ENCODE results near the gene ALOX15. TPM values are rescaled to one million over a fixed set of nuclear protein-coding genes. Genes with fewer than 3 reads are reported as not detected.

Gene ALOX15
- polyA plus RNA-seq, 1 experiment, result not detected

DNA sequence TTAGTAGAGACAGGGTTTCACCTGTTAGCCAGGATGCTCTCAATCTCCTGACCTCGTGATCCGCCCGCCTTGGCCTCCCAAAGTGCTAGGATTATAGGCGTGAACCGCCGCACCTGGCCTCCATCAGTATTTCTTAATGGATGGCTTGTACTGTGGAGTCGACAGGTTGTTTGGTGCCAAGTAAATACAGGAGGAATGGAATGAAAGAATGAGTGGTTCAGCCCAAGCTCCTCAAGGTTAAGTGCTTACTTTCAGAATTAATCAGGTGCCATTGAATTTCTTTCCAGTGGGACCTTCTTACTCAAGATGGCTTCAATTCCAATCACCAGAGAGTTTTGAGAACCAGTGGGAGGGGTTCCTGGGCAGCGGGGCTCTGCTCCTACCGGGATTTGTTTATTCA is 25.0 kb downstream of the ALOX15 start:
- CTCF ChIA-PET, result interaction anchor here (0.6 to 2.8 kb wide), 2 partner anchors 9 to 50 kb away, joined by 3 to 24 read pairs; no protein-coding TSS in a partner anchor
- Histone ChIP-seq H3K36me3 (ENCODE audit: control insufficient read depth, insufficient read depth, low read length) (no peaks in the 10 kb centered on the region), H3K4me3 (ENCODE audit: low read depth, low read length) (no peak overlapping the region), H3K27me3 (ENCODE audit: control insufficient read depth, insufficient read depth, low read length) (0 out of 2 replicates have a peak, but pooled peaks cover 3% of the 10 kb centered on the region)
- TF ChIP-seq, protein P1, sequence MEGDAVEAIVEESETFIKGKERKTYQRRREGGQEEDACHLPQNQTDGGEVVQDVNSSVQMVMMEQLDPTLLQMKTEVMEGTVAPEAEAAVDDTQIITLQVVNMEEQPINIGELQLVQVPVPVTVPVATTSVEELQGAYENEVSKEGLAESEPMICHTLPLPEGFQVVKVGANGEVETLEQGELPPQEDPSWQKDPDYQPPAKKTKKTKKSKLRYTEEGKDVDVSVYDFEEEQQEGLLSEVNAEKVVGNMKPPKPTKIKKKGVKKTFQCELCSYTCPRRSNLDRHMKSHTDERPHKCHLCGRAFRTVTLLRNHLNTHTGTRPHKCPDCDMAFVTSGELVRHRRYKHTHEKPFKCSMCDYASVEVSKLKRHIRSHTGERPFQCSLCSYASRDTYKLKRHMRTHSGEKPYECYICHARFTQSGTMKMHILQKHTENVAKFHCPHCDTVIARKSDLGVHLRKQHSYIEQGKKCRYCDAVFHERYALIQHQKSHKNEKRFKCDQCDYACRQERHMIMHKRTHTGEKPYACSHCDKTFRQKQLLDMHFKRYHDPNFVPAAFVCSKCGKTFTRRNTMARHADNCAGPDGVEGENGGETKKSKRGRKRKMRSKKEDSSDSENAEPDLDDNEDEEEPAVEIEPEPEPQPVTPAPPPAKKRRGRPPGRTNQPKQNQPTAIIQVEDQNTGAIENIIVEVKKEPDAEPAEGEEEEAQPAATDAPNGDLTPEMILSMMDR (IDR thresholded peaks at IDR 0.05; ENCODE audit: insufficient read depth, low read depth, low read length), result no peak
- POLR2A ChIA-PET, result no interaction called here
- no peak for DNase-seq (ENCODE audit: low read depth)

DNA sequence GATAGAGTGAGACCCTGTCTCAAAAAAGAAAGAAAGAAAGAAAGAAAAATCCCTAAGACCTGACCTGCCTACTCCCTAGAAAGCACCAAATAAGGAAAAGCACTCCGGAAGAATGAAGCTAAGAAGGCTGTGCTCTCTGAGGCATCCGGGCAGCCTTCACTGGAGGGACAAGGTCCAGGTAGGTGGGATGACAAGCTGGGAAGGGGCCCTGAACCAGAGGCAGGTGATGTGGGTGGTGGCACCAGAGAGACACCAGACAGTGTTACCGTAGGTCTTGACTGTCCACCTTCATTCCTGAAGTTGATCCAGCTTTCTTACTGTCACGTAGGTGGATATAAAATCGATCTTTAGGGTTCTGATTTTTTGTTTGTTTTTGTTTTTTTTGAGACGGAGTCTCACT is 30.8 kb downstream of the ALOX15 start:
- no peak overlapping the region for H3K4me3 ChIP-seq (ENCODE audit: low read depth, low read length)
- ChIA-PET POLR2A (no interaction called here), CTCF (interaction anchor here (0.5 to 4.1 kb wide), 5 partner anchors 9 to 185 kb away, joined by 3 to 27 read pairs (median 4); no protein-coding TSS in a partner anchor)
- TF ChIP-seq, protein P1 (IDR thresholded peaks at IDR 0.05; ENCODE audit: insufficient read depth, low read depth, low read length), result no peak
- DNase-seq (ENCODE audit: low read depth), result no peak
- H3K36me3 ChIP-seq (ENCODE audit: control insufficient read depth, insufficient read depth, low read length), result no peaks in the 10 kb centered on the region
- H3K27me3 ChIP-seq (ENCODE audit: control insufficient read depth, insufficient read depth, low read length), result peaks cover 17% of the 10 kb centered on the region

DNA sequence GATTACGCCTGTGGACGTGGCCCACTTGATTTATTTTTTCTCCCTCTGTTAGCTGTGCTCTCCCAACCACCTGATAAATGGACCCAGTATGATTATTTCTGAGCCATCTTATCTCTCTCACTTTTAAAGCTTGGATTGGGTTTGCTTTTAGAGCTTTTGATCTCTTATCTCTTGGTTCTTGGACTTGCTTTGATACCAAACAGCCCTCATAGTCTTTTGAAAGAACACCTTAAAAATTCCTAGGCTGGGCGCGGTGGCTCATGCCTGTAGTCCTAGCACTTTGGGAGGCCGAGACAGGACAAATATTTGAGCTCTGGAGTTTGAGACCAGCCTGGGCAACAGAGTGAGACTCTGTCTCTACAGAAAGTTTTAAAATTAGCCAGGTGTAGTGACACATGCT is 31.3 kb downstream of the ALOX15 start:
- TF ChIP-seq, protein P1 (IDR thresholded peaks at IDR 0.05; ENCODE audit: insufficient read depth, low read depth, low read length), result no peak
- Histone ChIP-seq H3K27me3 (ENCODE audit: control insufficient read depth, insufficient read depth, low read length) (peaks cover 17% of the 10 kb centered on the region), H3K36me3 (ENCODE audit: control insufficient read depth, insufficient read depth, low read length) (no peaks in the 10 kb centered on the region), H3K4me3 (ENCODE audit: low read depth, low read length) (no peak overlapping the region)
- ChIA-PET POLR2A (no interaction called here), CTCF (interaction anchor here (0.6 to 4.1 kb wide), 3 partner anchors 10 to 44 kb away, joined by 3 to 27 read pairs (median 6); no protein-coding TSS in a partner anchor)
- no peak for DNase-seq (ENCODE audit: low read depth)

DNA sequence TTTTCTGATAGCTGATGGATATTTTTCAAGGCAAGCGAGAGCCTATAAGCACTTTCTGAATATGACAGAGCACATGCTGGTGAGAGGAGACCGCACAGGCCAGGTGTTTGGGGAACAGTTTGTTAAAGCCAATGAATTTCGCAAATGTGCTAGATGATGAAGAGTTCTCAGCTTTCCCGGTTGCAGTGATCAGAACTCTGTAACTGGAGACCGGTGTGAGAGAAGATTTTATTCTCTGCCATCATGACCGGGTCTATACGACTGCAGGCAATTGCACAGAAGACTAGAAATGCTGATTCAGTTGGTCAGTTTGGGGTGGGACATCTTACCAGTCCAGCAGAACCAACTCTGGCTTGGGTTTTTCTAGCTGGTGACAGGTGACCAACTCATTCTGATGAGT is 31.7 kb downstream of the ALOX15 start:
- H3K4me3 ChIP-seq (ENCODE audit: low read depth, low read length), result no peak overlapping the region
- no peak for DNase-seq (ENCODE audit: low read depth)
- no peaks in the 10 kb centered on the region for H3K36me3 ChIP-seq (ENCODE audit: control insufficient read depth, insufficient read depth, low read length)
- ChIA-PET CTCF (interaction anchor here (1.5 to 4.1 kb wide), 2 partner anchors 15 to 44 kb away, joined by 6 to 27 read pairs; no protein-coding TSS in a partner anchor), POLR2A (no interaction called here)
- TF ChIP-seq, protein P1 (IDR thresholded peaks at IDR 0.05; ENCODE audit: insufficient read depth, low read depth, low read length), result no peak
- H3K27me3 ChIP-seq (ENCODE audit: control insufficient read depth, insufficient read depth, low read length), result peaks cover 17% of the 10 kb centered on the region

DNA sequence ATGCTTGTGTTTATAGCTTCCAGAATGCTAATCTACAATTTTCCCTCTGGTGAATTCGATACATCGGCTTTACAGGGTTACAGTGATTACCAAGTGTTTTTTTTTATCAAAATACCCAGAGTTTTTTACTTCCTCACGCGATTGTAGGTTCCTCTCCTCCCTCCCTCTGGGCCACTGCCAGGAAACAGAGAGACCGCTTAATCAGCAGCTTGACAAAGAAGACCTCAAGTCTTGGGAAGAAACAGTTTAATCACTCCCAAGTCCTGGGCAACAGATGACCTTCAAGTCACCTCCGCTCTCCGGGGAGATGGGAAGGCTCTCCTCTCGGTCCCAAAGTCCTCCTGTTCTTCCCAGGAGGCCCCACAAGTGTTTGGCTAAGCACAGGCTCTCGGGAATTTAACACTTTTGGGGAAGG is 33.7 kb downstream of the ALOX15 start:
- H3K4me3 ChIP-seq (ENCODE audit: low read depth, low read length), result no peak overlapping the region
- peaks cover 19% of the 10 kb centered on the region for H3K27me3 ChIP-seq (ENCODE audit: control insufficient read depth, insufficient read depth, low read length)
- TF ChIP-seq, protein P1 (IDR thresholded peaks at IDR 0.05; ENCODE audit: insufficient read depth, low read depth, low read length), result no peak
- CTCF ChIA-PET, result interaction anchor here (0.6 to 4.1 kb wide), 3 partner anchors 21 to 159 kb away, joined by 3 to 27 read pairs (median 3); no protein-coding TSS in a partner anchor
- no peaks in the 10 kb centered on the region for H3K36me3 ChIP-seq (ENCODE audit: control insufficient read depth, insufficient read depth, low read length)
- no peak for DNase-seq (ENCODE audit: low read depth)
- POLR2A ChIA-PET, result no interaction called here

Data from BJ (cell line).